ENCODE data around the gene TMEM247. TPM values are rescaled to one million over a fixed set of nuclear protein-coding genes. Genes with fewer than 3 reads are reported as not detected.
"Not testable (repeated sequence)": the region's sequence is repeated elsewhere in the genome, so short reads cannot be mapped to it uniquely, and the experiment has no call there.

Gene TMEM247
- total RNA-seq, 1 experiment from 2014 or later = not detected

DNA sequence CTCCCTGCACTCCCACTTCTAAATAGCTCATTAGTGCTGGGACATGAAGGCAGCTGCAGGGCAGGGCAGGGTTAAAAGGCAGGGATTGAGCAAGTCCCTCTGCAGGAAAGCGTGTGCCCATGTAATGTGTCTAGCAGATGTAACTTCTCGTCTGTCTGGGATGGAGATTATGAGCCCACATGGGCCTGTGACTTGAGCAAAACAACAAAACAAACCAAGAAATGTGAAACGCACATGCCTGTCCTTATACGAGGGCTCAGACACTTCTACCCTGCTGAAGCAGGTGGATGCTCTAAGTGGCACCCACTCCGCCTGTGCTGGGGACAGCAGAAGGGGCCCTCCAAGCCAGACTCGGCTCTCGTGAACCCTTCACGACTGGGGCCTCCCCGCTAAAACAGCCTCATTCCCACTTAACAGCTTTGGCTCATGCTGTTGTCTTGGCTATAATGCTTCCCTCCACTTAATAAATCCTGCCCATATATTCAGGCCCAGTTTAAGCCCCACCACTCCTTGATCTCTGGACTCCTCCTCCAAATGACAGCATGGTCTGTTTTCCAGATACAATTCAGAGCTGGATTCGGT lies 40.9 kb downstream of the TMEM247 start:
- CTCF ChIA-PET = no interaction called here
- POLR2A ChIA-PET (ENCODE audit: unreplicated experiment) = no interaction called here
- Histone ChIP-seq H3K27me3 (ENCODE audit: insufficient read depth, low read depth) (no peaks in the 10 kb centered on the region), H3K79me2 (ENCODE audit: low read depth) (no peaks in the 10 kb centered on the region), H3F3A (ENCODE audit: insufficient read depth, low read depth) (no peaks in the 10 kb centered on the region), H3K4me1 (replicated peaks; ENCODE audit: insufficient read depth) (no peaks in the 10 kb centered on the region), H3K27ac (no peak overlapping the region), H3K4me3 (no peak overlapping the region), H4K20me1 (ENCODE audit: insufficient read depth) (no peaks in the 10 kb centered on the region), H3K4me2 (no peak overlapping the region), H2AFZ (no peak overlapping the region), H3K9me3 (ENCODE audit: insufficient read depth, low read depth) (peaks cover 19% of the 10 kb centered on the region; the same call in 1 of the 2 replicates), H3K9me2 (ENCODE audit: insufficient read depth) (no peaks in the 10 kb centered on the region), H3K36me3 (ENCODE audit: low read depth) (no peaks in the 10 kb centered on the region)
- no TSS peak for BruUV-seq (replicated peaks)
- no peak for TF ChIP-seq CTCF (conservative IDR thresholded peaks at IDR 0.05)
- TF ChIP-seq EZH2 (IDR thresholded peaks at IDR 0.05; ENCODE audit: low read depth) = no peak
- no peak for DNase-seq
- intact Hi-C loops (cut with micrococcal nuclease; ENCODE audit: unreplicated experiment) = no loop called here

DNA sequence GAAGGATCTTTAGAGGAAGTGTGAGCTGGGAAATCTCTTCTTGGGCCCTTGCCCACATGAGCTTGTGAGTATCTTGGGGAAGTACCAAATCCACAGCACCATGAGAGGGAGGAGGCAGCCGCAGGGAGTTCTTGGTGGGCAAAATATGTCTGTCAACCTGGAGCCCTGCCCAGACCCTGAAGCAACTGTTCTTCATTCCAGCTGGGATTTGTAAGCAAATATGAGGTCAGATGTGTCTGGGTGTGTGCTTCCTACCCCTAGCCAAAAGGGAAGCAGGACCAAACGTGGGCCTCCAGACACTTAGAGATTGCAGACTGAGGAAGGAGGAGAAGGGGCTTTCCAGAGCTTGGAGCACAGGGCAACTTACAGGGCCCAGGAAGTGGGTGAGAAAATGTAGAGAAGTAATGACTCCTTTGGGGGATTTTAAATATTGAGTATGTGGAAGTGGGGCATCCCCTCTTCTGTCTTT lies 41.9 kb downstream of the TMEM247 start:
- Histone ChIP-seq H3K79me2 (ENCODE audit: low read depth) (no peaks in the 10 kb centered on the region), H3K4me2 (no peak overlapping the region), H3K9me3 (ENCODE audit: insufficient read depth, low read depth) (0 out of 2 replicates have a peak, but pooled peaks cover 9% of the 10 kb centered on the region), H4K20me1 (ENCODE audit: insufficient read depth) (no peaks in the 10 kb centered on the region), H3K27me3 (ENCODE audit: insufficient read depth, low read depth) (no peaks in the 10 kb centered on the region), H3K4me1 (replicated peaks; ENCODE audit: insufficient read depth) (no peaks in the 10 kb centered on the region), H2AFZ (no peak overlapping the region), H3K9me2 (ENCODE audit: insufficient read depth) (no peaks in the 10 kb centered on the region), H3K36me3 (ENCODE audit: low read depth) (no peaks in the 10 kb centered on the region), H3K27ac (no peak overlapping the region), H3F3A (ENCODE audit: insufficient read depth, low read depth) (no peaks in the 10 kb centered on the region), H3K4me3 (no peak overlapping the region)
- POLR2A ChIA-PET (ENCODE audit: unreplicated experiment) = no interaction called here
- CTCF ChIA-PET = interaction anchor here (1.2 kb wide), 1 partner anchor 10 kb away, joined by 8 read pairs; no protein-coding TSS in a partner anchor
- TF ChIP-seq EZH2 (IDR thresholded peaks at IDR 0.05; ENCODE audit: low read depth) = no peak
- TF ChIP-seq CTCF (conservative IDR thresholded peaks at IDR 0.05) = no peak
- DNase-seq = no peak
- BruUV-seq (replicated peaks) = no TSS peak
- intact Hi-C loops (cut with micrococcal nuclease; ENCODE audit: unreplicated experiment) = no loop called here

DNA sequence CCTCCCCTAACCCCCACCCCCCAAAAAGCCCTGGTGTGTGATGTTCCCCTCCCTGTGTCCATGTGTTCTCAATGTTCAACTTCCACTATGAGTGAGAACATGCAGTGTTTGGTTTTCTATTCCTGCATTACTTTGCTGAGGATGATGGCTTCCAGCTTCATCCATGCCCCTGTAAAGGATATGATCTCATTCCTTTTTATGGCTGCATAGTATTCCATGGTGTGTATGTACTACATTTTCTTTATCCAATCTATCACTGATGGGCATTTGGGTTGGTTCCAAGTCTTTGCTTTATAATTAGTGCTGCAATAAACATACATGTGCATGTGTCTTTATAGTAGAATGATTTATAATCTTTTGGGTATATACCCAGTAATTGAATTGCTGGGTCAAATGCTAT lies 43.0 kb downstream of the TMEM247 start:
- H3K27ac ChIP-seq; H3K4me2 ChIP-seq; intact Hi-C loops (cut with micrococcal nuclease; ENCODE audit: unreplicated experiment); BruUV-seq (replicated peaks); POLR2A ChIA-PET (ENCODE audit: unreplicated experiment); DNase-seq; H3K4me1 ChIP-seq (replicated peaks; ENCODE audit: insufficient read depth); H3K4me3 ChIP-seq; H3K9me2 ChIP-seq (ENCODE audit: insufficient read depth); H3F3A ChIP-seq (ENCODE audit: insufficient read depth, low read depth); CTCF ChIA-PET; H4K20me1 ChIP-seq (ENCODE audit: insufficient read depth); H3K27me3 ChIP-seq (ENCODE audit: insufficient read depth, low read depth); H3K9me3 ChIP-seq (ENCODE audit: insufficient read depth, low read depth); H3K36me3 ChIP-seq (ENCODE audit: low read depth); H2AFZ ChIP-seq; H3K79me2 ChIP-seq (ENCODE audit: low read depth): not testable (repeated sequence)

Measured in PC-9 (cell line).